LNCaP clone FGC (cell line): ENCODE results near the gene BBIP1.

Experiments used
- DNase-seq: peaks from one replicate; pipeline ENCODE4 v3.0.0-alpha.2; 2011; ENCODE audit warnings: low read depth
- H3K4me3 ChIP-seq: 2 replicates; pipeline ENCODE4 v1.5.1; 2011; ENCODE audit warnings: mild to moderate bottlenecking, low read depth, low read length, control low read depth
- TF ChIP-seq, protein P1 (sequence below): IDR thresholded peaks from 2 replicates; pipeline ENCODE4 v1.5.1; 2012; ENCODE audit warnings: mild to moderate bottlenecking; ENCODE audit not compliant: control insufficient read depth, insufficient read depth; ENCODE audit errors: extremely low read depth

BBIP1 gene

GRCh38 chr10:110873951-110874350, 45.0 kb downstream of the BBIP1 start:
- peak overlapping the region; percentile 85 for H3K4me3 ChIP-seq

GRCh38 chr10:110872984-110873923, 45.7 kb downstream of the BBIP1 start:
- no peak for DNase-seq
- TF ChIP-seq, protein P1, sequence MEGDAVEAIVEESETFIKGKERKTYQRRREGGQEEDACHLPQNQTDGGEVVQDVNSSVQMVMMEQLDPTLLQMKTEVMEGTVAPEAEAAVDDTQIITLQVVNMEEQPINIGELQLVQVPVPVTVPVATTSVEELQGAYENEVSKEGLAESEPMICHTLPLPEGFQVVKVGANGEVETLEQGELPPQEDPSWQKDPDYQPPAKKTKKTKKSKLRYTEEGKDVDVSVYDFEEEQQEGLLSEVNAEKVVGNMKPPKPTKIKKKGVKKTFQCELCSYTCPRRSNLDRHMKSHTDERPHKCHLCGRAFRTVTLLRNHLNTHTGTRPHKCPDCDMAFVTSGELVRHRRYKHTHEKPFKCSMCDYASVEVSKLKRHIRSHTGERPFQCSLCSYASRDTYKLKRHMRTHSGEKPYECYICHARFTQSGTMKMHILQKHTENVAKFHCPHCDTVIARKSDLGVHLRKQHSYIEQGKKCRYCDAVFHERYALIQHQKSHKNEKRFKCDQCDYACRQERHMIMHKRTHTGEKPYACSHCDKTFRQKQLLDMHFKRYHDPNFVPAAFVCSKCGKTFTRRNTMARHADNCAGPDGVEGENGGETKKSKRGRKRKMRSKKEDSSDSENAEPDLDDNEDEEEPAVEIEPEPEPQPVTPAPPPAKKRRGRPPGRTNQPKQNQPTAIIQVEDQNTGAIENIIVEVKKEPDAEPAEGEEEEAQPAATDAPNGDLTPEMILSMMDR = no peak
- peak overlapping the region; percentile 85 for H3K4me3 ChIP-seq

More at GRCh38 chr10:110873951-110874350, 45.0 kb downstream of the BBIP1 start:
- TF ChIP-seq, protein P1 = no peak
- no peak for DNase-seq

- DNase-seq = no peak
- peak overlapping the region; percentile 85 for H3K4me3 ChIP-seq
- TF ChIP-seq, protein P1 = no peak; the same call in 1 of the 2 replicates
These were observed 46.6 kb downstream of the BBIP1 start for GRCh38 chr10:110872145-110872983.

- DNase-seq = peak; percentile 93
- TF ChIP-seq, protein P1 = no peak
- H3K4me3 ChIP-seq = peak within 1 kb of the TSS; percentile 85
These were observed 47.5 kb downstream of the BBIP1 start, which contains the start of gene PDCD4 for GRCh38 chr10:110871298-110872084. Gene PDCD4, plus strand, starts transcription at chr10:110871928. Its CDS starts 4,100 bp downstream, at chr10:110876028.

DNA sequence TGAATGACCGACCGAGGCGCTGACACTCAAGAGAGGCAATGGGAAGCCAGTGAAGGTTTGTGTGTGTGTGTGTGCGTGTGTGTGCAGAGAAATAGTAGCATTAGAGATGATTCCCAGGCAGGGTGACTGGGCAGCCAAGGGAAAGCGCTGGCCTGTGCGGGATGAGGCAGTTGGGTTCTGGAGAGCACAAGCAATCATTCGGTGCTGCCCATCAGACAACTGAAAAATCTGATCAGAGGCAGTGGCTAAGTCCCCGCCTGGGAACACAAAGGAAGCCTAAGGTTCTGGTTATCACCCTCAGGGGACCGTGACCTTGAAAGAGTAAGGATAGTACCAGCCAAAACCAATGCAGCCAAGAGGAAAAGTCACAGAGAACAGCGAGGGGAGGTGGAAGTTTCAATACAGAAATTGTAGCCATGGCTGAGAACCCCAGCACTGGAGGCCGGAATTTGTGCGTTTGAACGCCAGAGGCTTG, 48.1 kb downstream of the BBIP1 start:
- H3K4me3 ChIP-seq = peak overlapping the region; percentile 85; the same call in 1 of the 2 replicates
- TF ChIP-seq, protein P1 = no peak
- no peak for DNase-seq

GRCh38 chr10:110868981-110869380, 50.0 kb downstream of the BBIP1 start:
- TF ChIP-seq, protein P1 = no peak
- H3K4me3 ChIP-seq = no peak overlapping the region
- no peak for DNase-seq
